HG02623 (cell line): Measurements from ENCODE around the gene ERMARD.

Source experiments
- ATAC-seq: cut with Tn5 transposase; IDR thresholded peaks from one replicate; pipeline ENCODE4 v1.9.1; 2021; ENCODE audit warnings: moderate library complexity; ENCODE audit not compliant: unreplicated experiment

ERMARD gene

GRCh38 chr6:169824848-169825557 lies 73.6 kb downstream of the ERMARD start:
- ATAC-seq, result no peak

GRCh38 chr6:169825558-169826225 lies 74.3 kb downstream of the ERMARD start:
- ATAC-seq, result no peak

GRCh38 chr6:169826697-169827096 lies 75.3 kb downstream of the ERMARD start:
- no peak for ATAC-seq

- ATAC-seq, result no peak
These were observed 75.9 kb downstream of the ERMARD start for GRCh38 chr6:169827290-169827717.

- no peak for ATAC-seq
These were observed 76.8 kb downstream of the ERMARD start for GRCh38 chr6:169828176-169828575.

- ATAC-seq, result no peak
These were observed 78.4 kb downstream of the ERMARD start for GRCh38 chr6:169829786-169830185.

- ATAC-seq, result no peak
These were observed 79.5 kb downstream of the ERMARD start for GRCh38 chr6:169830876-169831275.
